ENCODE results near the gene EWSR1.

Gene EWSR1

GRCh38 chr22:29251265-29251664 is 16.8 kb upstream of the EWSR1 start:
- DNase-seq (ENCODE audit: low spot score) = no peak

- no peak for DNase-seq (ENCODE audit: low spot score)
Measured at GRCh38 chr22:29251981-29252911, 15.8 kb upstream of the EWSR1 start.

GRCh38 chr22:29253561-29254285 is 14.3 kb upstream of the EWSR1 start:
- DNase-seq (ENCODE audit: low spot score) = no peak

- no peak for DNase-seq (ENCODE audit: low spot score)
Measured at GRCh38 chr22:29254286-29254660, 13.8 kb upstream of the EWSR1 start.

GRCh38 chr22:29255064-29255621 is 12.9 kb upstream of the EWSR1 start:
- DNase-seq (ENCODE audit: low spot score) = no peak

GRCh38 chr22:29256606-29257325 is 11.3 kb upstream of the EWSR1 start:
- DNase-seq (ENCODE audit: low spot score) = no peak

GRCh38 chr22:29257751-29258181 is 10.3 kb upstream of the EWSR1 start:
- DNase-seq (ENCODE audit: low spot score) = no peak

GRCh38 chr22:29258407-29259252 is 9.4 kb upstream of the EWSR1 start:
- no peak for DNase-seq (ENCODE audit: low spot score)

GRCh38 chr22:29259253-29259899 is 8.7 kb upstream of the EWSR1 start:
- no peak for DNase-seq (ENCODE audit: low spot score)

GRCh38 chr22:29260031-29260560 is 8.0 kb upstream of the EWSR1 start:
- DNase-seq (ENCODE audit: low spot score) = no peak

GRCh38 chr22:29260601-29261315 is 7.3 kb upstream of the EWSR1 start:
- DNase-seq (ENCODE audit: low spot score) = no peak

GRCh38 chr22:29263791-29264276 is 4.2 kb upstream of the EWSR1 start:
- no peak for DNase-seq (ENCODE audit: low spot score)

- DNase-seq (ENCODE audit: low spot score) = no peak
Measured at GRCh38 chr22:29265305-29265704, 2.8 kb upstream of the EWSR1 start.

GRCh38 chr22:29265929-29266328 is 2.1 kb upstream of the EWSR1 start:
- DNase-seq (ENCODE audit: low spot score) = no peak

GRCh38 chr22:29266564-29267461 is 1.3 kb upstream of the EWSR1 start:
- DNase-seq (ENCODE audit: low spot score) = peak; percentile 33

GRCh38 chr22:29267462-29267857 is 608 bp upstream of the EWSR1 start:
- DNase-seq (ENCODE audit: low spot score) = peak; percentile 22

- peak; percentile 40 for DNase-seq (ENCODE audit: low spot score)
Measured at GRCh38 chr22:29268511-29269229, 602 bp downstream of the EWSR1 start.

- no peak for DNase-seq (ENCODE audit: low spot score)
Measured at GRCh38 chr22:29269230-29269604, 1.1 kb downstream of the EWSR1 start.
